ENCODE data around the gene DOCK9. TPM values are rescaled to one million over a fixed set of nuclear protein-coding genes. Genes with fewer than 3 reads are reported as not detected.

The DOCK9 gene
- total RNA-seq, 1 donor from 2014 or later = 25.5 TPM

DNA sequence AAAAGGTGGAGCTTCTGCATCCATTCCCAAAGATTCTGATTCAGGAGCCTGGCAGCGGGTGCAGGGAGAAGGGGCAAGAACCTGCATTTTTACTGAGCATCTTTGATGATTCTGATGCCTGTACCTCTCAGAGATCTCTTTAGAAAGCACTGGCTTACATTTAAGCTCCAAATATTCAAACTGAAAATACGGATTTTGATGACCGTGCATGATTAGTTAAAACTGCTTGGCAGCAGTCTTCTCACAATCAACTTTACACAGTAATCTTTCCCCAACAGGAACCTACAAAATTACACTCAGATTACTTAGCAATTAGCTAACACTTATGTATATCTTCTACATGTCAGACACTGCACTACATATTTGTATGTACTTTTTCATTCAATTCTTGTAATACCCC is 108.9 kb downstream of the DOCK9 start:
- Mint-ChIP-seq H3K4me1 (no peaks in the 10 kb centered on the region), H3K4me3 (no peak overlapping the region), H3K27ac (no peak overlapping the region), H3K9me3 (peaks cover 3% of the 10 kb centered on the region), H3K36me3 (ENCODE audit: low read depth) (peaks cover 63% of the 10 kb centered on the region), H3K27me3 (no peaks in the 10 kb centered on the region)
- ATAC-seq (ENCODE audit: low read depth) (no peak), DNase-seq (no peak)
- CTCF ChIA-PET = interaction anchor here (1.1 to 1.7 kb wide), 2 partner anchors 9 to 398 kb away, joined by 3 to 5 read pairs; no protein-coding TSS in a partner anchor
- TF ChIP-seq, protein P1, sequence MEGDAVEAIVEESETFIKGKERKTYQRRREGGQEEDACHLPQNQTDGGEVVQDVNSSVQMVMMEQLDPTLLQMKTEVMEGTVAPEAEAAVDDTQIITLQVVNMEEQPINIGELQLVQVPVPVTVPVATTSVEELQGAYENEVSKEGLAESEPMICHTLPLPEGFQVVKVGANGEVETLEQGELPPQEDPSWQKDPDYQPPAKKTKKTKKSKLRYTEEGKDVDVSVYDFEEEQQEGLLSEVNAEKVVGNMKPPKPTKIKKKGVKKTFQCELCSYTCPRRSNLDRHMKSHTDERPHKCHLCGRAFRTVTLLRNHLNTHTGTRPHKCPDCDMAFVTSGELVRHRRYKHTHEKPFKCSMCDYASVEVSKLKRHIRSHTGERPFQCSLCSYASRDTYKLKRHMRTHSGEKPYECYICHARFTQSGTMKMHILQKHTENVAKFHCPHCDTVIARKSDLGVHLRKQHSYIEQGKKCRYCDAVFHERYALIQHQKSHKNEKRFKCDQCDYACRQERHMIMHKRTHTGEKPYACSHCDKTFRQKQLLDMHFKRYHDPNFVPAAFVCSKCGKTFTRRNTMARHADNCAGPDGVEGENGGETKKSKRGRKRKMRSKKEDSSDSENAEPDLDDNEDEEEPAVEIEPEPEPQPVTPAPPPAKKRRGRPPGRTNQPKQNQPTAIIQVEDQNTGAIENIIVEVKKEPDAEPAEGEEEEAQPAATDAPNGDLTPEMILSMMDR (IDR thresholded peaks at IDR 0.05) = no peak
- intact Hi-C loops (cut with micrococcal nuclease) = loop anchor here (5.0 kb wide), 2 partner anchors 163 to 398 kb away; no protein-coding TSS in a partner anchor
- POLR2A ChIA-PET = no interaction called here

DNA sequence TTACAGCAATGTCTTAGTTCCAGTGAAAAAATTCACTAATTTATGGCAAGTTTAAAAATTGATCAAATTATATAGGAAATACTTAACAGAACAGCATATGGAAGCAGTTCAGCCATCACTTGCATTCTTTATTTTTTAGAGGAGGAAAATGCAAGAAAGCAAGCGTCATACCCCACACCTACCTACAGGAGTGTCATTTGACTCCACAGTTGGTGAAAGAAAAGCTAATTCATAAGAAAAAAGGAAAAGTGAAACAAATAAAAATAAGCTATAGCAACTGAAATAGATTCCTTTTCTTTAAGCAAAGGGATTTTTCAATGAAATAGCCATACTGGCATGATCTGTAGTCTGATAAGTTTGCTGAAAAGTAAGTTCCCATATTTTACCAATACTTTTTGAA is 111.0 kb downstream of the DOCK9 start:
- H3K4me1 Mint-ChIP-seq = no peaks in the 10 kb centered on the region
- CTCF ChIA-PET = interaction anchor here (0.6 to 1.5 kb wide), 2 partner anchors 27 to 310 kb away, joined by 3 to 4 read pairs; no protein-coding TSS in a partner anchor
- ATAC-seq (ENCODE audit: low read depth) = no peak
- peaks cover 56% of the 10 kb centered on the region for H3K36me3 Mint-ChIP-seq (ENCODE audit: low read depth)
- intact Hi-C loops (cut with micrococcal nuclease) = loop anchor here (5.0 kb wide), 2 partner anchors 165 to 400 kb away; no protein-coding TSS in a partner anchor
- no peak overlapping the region for H3K27ac Mint-ChIP-seq
- TF ChIP-seq, protein P1 (IDR thresholded peaks at IDR 0.05) = no peak
- DNase-seq = no peak
- no peaks in the 10 kb centered on the region for H3K27me3 Mint-ChIP-seq
- no peak overlapping the region for H3K4me3 Mint-ChIP-seq
- H3K9me3 Mint-ChIP-seq = no peaks in the 10 kb centered on the region
- POLR2A ChIA-PET = no interaction called here

DNA sequence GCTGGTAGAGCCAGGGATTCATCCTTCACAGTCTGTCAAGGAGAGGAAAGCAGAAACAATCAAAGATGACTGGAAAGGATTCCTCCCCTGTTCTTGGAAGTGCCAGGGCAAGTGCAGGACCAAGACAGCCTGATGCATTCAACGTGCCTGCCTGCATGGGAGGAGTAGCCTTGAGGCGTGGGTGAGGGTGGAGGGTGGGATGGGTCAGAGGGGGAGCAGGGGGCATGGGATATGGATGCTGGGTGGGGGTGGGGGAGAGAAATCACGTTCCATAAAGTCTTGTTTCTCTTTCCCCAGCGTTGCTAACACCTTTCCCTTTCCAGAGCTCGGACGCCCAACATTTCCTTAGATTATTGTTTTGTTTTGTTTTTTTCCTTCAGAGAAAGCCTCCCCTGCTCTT is 117.4 kb downstream of the DOCK9 start:
- no peaks in the 10 kb centered on the region for H3K9me3 Mint-ChIP-seq
- ChIA-PET CTCF (no interaction called here), POLR2A (no interaction called here)
- peaks cover 54% of the 10 kb centered on the region for H3K36me3 Mint-ChIP-seq (ENCODE audit: low read depth)
- TF ChIP-seq, protein P1 (IDR thresholded peaks at IDR 0.05) = no peak
- intact Hi-C loops (cut with micrococcal nuclease) = no loop called here
- no peak for DNase-seq
- no peaks in the 10 kb centered on the region for H3K4me1 Mint-ChIP-seq
- H3K4me3 Mint-ChIP-seq = no peak overlapping the region
- H3K27ac Mint-ChIP-seq = no peak overlapping the region
- no peaks in the 10 kb centered on the region for H3K27me3 Mint-ChIP-seq
- no peak for ATAC-seq (ENCODE audit: low read depth)

DNA sequence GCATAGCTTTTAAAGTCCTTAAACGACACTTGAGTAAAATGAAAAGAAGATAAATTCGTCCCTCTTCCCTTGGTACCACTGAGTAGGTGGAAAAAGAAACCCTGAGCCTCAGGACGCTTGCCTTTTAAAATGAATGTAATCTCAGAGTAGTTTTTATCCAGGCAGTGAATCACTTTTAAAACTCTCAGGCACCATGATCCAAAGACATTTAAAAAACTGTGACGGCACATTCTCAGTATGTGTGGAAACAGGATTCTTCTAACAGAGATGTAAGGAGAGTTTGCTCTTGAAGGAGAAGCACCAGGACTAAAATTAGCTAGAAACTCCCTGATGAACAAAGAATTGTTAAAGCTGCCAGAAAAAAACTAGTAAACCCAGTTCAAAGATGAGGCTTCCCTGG is 119.7 kb downstream of the DOCK9 start:
- H3K27ac Mint-ChIP-seq = no peak overlapping the region
- intact Hi-C loops (cut with micrococcal nuclease) = no loop called here
- CTCF ChIA-PET = no interaction called here

DNA sequence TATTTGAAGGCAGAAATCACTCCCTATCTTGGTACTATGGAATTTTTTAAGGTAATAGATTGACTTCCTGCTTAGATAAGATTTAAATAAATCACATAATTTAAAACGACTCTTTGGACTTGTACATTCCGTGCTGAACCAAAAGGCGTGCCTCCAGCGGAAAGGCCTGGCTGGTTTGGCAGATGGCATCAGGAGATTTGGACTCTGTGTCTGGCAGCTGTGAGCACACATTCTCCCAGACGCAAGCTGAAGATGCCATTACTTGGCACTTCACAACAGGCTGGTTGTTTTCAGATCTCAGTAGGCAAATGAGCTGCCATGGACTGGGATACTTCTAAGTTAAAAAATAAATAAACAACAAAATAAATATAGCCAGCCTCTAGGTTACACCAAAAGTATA is 120.9 kb downstream of the DOCK9 start:
- intact Hi-C loops (cut with micrococcal nuclease) = no loop called here
- ATAC-seq (ENCODE audit: low read depth) (no peak), DNase-seq (no peak)
- Mint-ChIP-seq H3K9me3 (no peaks in the 10 kb centered on the region), H3K27ac (no peak overlapping the region), H3K36me3 (ENCODE audit: low read depth) (peaks cover 47% of the 10 kb centered on the region), H3K4me1 (no peaks in the 10 kb centered on the region), H3K4me3 (no peak overlapping the region), H3K27me3 (no peaks in the 10 kb centered on the region)
- POLR2A ChIA-PET = no interaction called here
- CTCF ChIA-PET = interaction anchor here (1.1 kb wide), 1 partner anchor 17 kb away, joined by 3 read pairs; no protein-coding TSS in a partner anchor
- TF ChIP-seq, protein P1 (IDR thresholded peaks at IDR 0.05) = no peak

More for the DNA sequence above, 119.7 kb downstream of the DOCK9 start:
- TF ChIP-seq, protein P1 (IDR thresholded peaks at IDR 0.05) = no peak
- Mint-ChIP-seq H3K36me3 (ENCODE audit: low read depth) (peaks cover 58% of the 10 kb centered on the region), H3K4me3 (no peak overlapping the region), H3K27me3 (no peaks in the 10 kb centered on the region), H3K4me1 (no peaks in the 10 kb centered on the region), H3K9me3 (no peaks in the 10 kb centered on the region)
- ATAC-seq (ENCODE audit: low read depth) (no peak), DNase-seq (no peak)
- POLR2A ChIA-PET = no interaction called here
